Neuronal stem cell (in vitro differentiated cells): ENCODE data around the gene VGLL3.
A peak's percentile ranks its signal among the peaks of the same experiment; 100 is the strongest.
"Not testable (repeated sequence)": the region's sequence is repeated elsewhere in the genome, so short reads cannot be mapped to it uniquely, and the experiment has no call there.

Experiments used
- DNase-seq: peaks from one replicate; pipeline ENCODE4 v3.0.0-alpha.2; 2013; ENCODE audit warnings: low spot score
- H2AFZ ChIP-seq: one replicate; pipeline ENCODE4 v1.6.1; 2013; ENCODE audit warnings: mild to moderate bottlenecking, low read length, inconsistent platforms
- H2AK5ac ChIP-seq: 2 replicates; pipeline ENCODE4 v1.6.1; 2013; ENCODE audit warnings: low read depth, mild to moderate bottlenecking, inconsistent platforms, low read length, moderate library complexity, mixed read lengths
- H2BK120ac ChIP-seq: 2 replicates; pipeline ENCODE4 v1.6.1; 2013; ENCODE audit warnings: low read depth, mild to moderate bottlenecking, inconsistent platforms, low read length, moderate library complexity, mixed read lengths
- H2BK12ac ChIP-seq: one replicate; pipeline ENCODE4 v1.6.1; 2013; ENCODE audit warnings: low read length, inconsistent platforms
- H2BK15ac ChIP-seq: 2 replicates; pipeline ENCODE4 v1.6.1; 2013; ENCODE audit warnings: mild to moderate bottlenecking, low read length, inconsistent platforms, mixed read lengths
- H2BK5ac ChIP-seq: one replicate; pipeline ENCODE4 v1.6.1; 2013; ENCODE audit warnings: inconsistent platforms, mild to moderate bottlenecking, low read length, moderate library complexity
- H3K14ac ChIP-seq: one replicate; pipeline ENCODE4 v1.6.1; 2013; ENCODE audit warnings: low read length, inconsistent platforms
- H3K18ac ChIP-seq: 2 replicates; pipeline ENCODE4 v1.6.1; 2013; ENCODE audit warnings: low read length, inconsistent platforms
- H3K23ac ChIP-seq: 2 replicates; pipeline ENCODE4 v1.6.1; 2013; ENCODE audit warnings: low read depth, mild to moderate bottlenecking, mixed read lengths, low read length, inconsistent platforms; ENCODE audit not compliant: poor library complexity
- H3K27ac ChIP-seq: replicated peaks from 3 replicates; pipeline ENCODE4 v1.5.1; 2013; ENCODE audit warnings: low read length, inconsistent platforms
- H3K27me3 ChIP-seq, 3 experiments: 2 replicates each; pipeline ENCODE4 v1.6.1; 2013; ENCODE audit warnings: low read length in 3 of 3, mild to moderate bottlenecking in 2 of 3, inconsistent platforms in 1 of 3, low read depth in 1 of 3, mixed read lengths in 1 of 3, moderate library complexity in 1 of 3; ENCODE audit not compliant: control insufficient read depth in 3 of 3, insufficient read depth in 3 of 3
- H3K36me3 ChIP-seq, 2 donors: replicated peaks in 1 of 2; 2 replicates each; pipeline ENCODE4 v1.6.1; 2013; ENCODE audit warnings: low read length in 2 of 2; ENCODE audit not compliant: control insufficient read depth in 2 of 2, insufficient read depth in 2 of 2
- H3K4ac ChIP-seq: 2 replicates; pipeline ENCODE4 v1.6.1; 2013; ENCODE audit warnings: inconsistent platforms, mild to moderate bottlenecking, low read length, moderate library complexity
- H3K4me1 ChIP-seq, 2 donors: 1 replicate in 1 of 2; 2 replicates in 1 of 2; pipeline ENCODE4 v1.6.1; 2013; ENCODE audit warnings: low read length in 2 of 2, low read depth in 1 of 2; ENCODE audit not compliant: control insufficient read depth in 2 of 2, insufficient read depth in 1 of 2
- H3K4me2 ChIP-seq: one replicate; pipeline ENCODE4 v1.6.1; 2013; ENCODE audit warnings: mild to moderate bottlenecking, low read length, inconsistent platforms; ENCODE audit not compliant: insufficient read depth, poor library complexity, severe bottlenecking
- H3K4me3 ChIP-seq, 2 donors: 2 replicates each; pipeline ENCODE4 v1.5.1; 2013; ENCODE audit warnings: low read length in 2 of 2, mild to moderate bottlenecking in 2 of 2, inconsistent platforms in 1 of 2, moderate library complexity in 1 of 2
- H3K79me1 ChIP-seq: one replicate; pipeline ENCODE4 v1.6.1; 2013; ENCODE audit warnings: low read depth, mild to moderate bottlenecking, inconsistent platforms, low read length, moderate library complexity
- H3K9ac ChIP-seq: one replicate; pipeline ENCODE4 v1.6.1; 2013; ENCODE audit warnings: mild to moderate bottlenecking, low read depth, low read length, inconsistent platforms; ENCODE audit not compliant: poor library complexity
- H3K9me3 ChIP-seq, 2 donors: replicated peaks in 1 of 2; 2 replicates each; pipeline versions ENCODE3 to v1.6.1; 2013; ENCODE audit warnings: low read length in 2 of 2, mild to moderate bottlenecking in 2 of 2, inconsistent platforms in 1 of 2, low read depth in 1 of 2, mixed read lengths in 1 of 2, moderate library complexity in 1 of 2; ENCODE audit not compliant: control insufficient read depth in 2 of 2, insufficient read depth in 1 of 2
- H4K8ac ChIP-seq: one replicate; pipeline ENCODE4 v1.6.1; 2013; ENCODE audit warnings: low read depth, mild to moderate bottlenecking, inconsistent platforms, low read length, moderate library complexity
- H4K91ac ChIP-seq: one replicate; pipeline ENCODE4 v1.6.1; 2013; ENCODE audit warnings: low read length, low read depth, mild to moderate bottlenecking, inconsistent platforms; ENCODE audit not compliant: poor library complexity
- WGBS, 2 donors: extraction: QIAGEN DNeasy Blood & Tissue Kit; methylation state at CpG; one replicate each; pipeline ENCODE4 v1.1.7; 2013; ENCODE audit warnings: missing lambda C conversion rate in 2 of 2, mixed read lengths in 1 of 2; ENCODE audit not compliant: insufficient read length in 2 of 2, insufficient replicate concordance in 1 of 2; ENCODE audit errors: extremely low coverage in 2 of 2; 5-methylcytosine and 5-hydroxymethylcytosine counted together

Gene VGLL3

DNA sequence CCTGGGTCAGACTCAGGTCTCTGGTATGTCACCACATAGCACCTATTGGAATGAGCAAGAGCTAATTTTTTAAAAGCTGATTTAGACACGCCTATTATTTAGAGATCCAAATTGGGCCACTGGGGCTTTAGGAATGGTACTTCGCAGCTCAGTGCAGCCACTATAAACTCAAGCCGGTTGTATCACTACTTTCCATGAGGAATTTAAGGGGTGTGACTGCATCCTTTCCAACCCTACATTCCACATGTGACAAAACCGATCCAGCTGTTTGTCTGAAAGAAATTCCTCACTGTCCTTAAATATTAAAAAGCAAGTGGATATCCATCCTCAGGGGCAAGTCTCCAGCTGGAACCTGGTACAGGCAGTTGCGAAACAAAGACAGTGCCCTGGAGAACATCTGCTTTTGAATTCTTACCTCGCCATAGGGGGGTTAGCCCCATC lies 12.8 kb downstream of the VGLL3 start:
- Histone ChIP-seq H2AFZ (no peak overlapping the region), H2AK5ac (no peak overlapping the region), H2BK120ac (no peak overlapping the region), H3K79me1 (no peaks in the 10 kb centered on the region), H3K14ac (no peak overlapping the region), H3K27ac (no peak overlapping the region), H3K4ac (no peak overlapping the region), H3K4me3 (no peak overlapping the region), H4K91ac (no peak overlapping the region), H2BK12ac (no peak overlapping the region), H3K4me1 (peaks cover 0 to 2% of the 10 kb centered on the region in 2 donors), H3K27me3 (no peaks in the 10 kb centered on the region), H3K36me3 (no peaks in the 10 kb centered on the region), H3K4me2 (no peak overlapping the region), H4K8ac (no peak overlapping the region), H3K18ac (no peak overlapping the region), H2BK5ac (no peak overlapping the region), H3K9ac (no peak overlapping the region), H3K9me3 (no peaks in the 10 kb centered on the region), H3K23ac (no peak overlapping the region), H2BK15ac (no peak overlapping the region)
- DNase-seq, result no peak
- no CpG with 5 or more reads among the region's 6 CpGs for WGBS, 2 donors

- H3K27ac ChIP-seq, result no peak overlapping the region
- no peak overlapping the region for H2BK12ac ChIP-seq
- no peak overlapping the region for H3K9ac ChIP-seq
- no peak overlapping the region for H2BK5ac ChIP-seq
- no peak overlapping the region for H3K4me3 ChIP-seq
- DNase-seq, result no peak
- H3K4me2 ChIP-seq, result no peak overlapping the region
- no peaks in the 10 kb centered on the region for H3K79me1 ChIP-seq
- no peak overlapping the region for H2BK120ac ChIP-seq
- H3K23ac ChIP-seq, result no peak overlapping the region
- H3K36me3 ChIP-seq, result no peaks in the 10 kb centered on the region
- no peaks in the 10 kb centered on the region for H3K27me3 ChIP-seq
- no peak overlapping the region for H3K18ac ChIP-seq
- H2BK15ac ChIP-seq, result no peak overlapping the region
- no peak overlapping the region for H2AK5ac ChIP-seq
- no peak overlapping the region for H2AFZ ChIP-seq
- H3K4me1 ChIP-seq, result peaks cover 0 to 2% of the 10 kb centered on the region in 2 donors
- no peak overlapping the region for H3K4ac ChIP-seq
- no peaks in the 10 kb centered on the region for H3K9me3 ChIP-seq
- no peak overlapping the region for H4K91ac ChIP-seq
- H4K8ac ChIP-seq, result no peak overlapping the region
- H3K14ac ChIP-seq, result no peak overlapping the region
Measured at GRCh38 chr3:86976219-86976618, 14.7 kb downstream of the VGLL3 start.

GRCh38 chr3:86974177-86974576 lies 16.8 kb downstream of the VGLL3 start:
- H3K4ac ChIP-seq, H3K23ac ChIP-seq, H2AFZ ChIP-seq, H2BK12ac ChIP-seq, H3K9ac ChIP-seq, H3K4me1 ChIP-seq, H3K4me3 ChIP-seq, H2AK5ac ChIP-seq, H2BK5ac ChIP-seq, H3K79me1 ChIP-seq, DNase-seq, H3K27me3 ChIP-seq, H2BK120ac ChIP-seq, H2BK15ac ChIP-seq, H3K14ac ChIP-seq, H4K8ac ChIP-seq, H4K91ac ChIP-seq, H3K36me3 ChIP-seq, H3K27ac ChIP-seq, H3K9me3 ChIP-seq, H3K18ac ChIP-seq: not testable (repeated sequence)
- no CpG with 5 or more reads among the region's 8 CpGs for WGBS, 2 donors
- H3K4me2 ChIP-seq, result peak overlapping the region; percentile 11

GRCh38 chr3:86973440-86973839 lies 17.5 kb downstream of the VGLL3 start:
- no peak overlapping the region for H3K4ac ChIP-seq
- H3K4me1 ChIP-seq, result peaks cover 0 to 2% of the 10 kb centered on the region in 2 donors
- no peak overlapping the region for H2BK120ac ChIP-seq
- no peak overlapping the region for H2AK5ac ChIP-seq
- no peak overlapping the region for H2AFZ ChIP-seq
- WGBS, 2 donors, result no CpG with 5 or more reads among the region's 3 CpGs
- H3K36me3 ChIP-seq, result no peaks in the 10 kb centered on the region
- no peaks in the 10 kb centered on the region for H3K27me3 ChIP-seq
- H3K4me3 ChIP-seq, result no peak overlapping the region
- DNase-seq, result no peak
- H3K4me2 ChIP-seq, result no peak overlapping the region
- no peak overlapping the region for H2BK5ac ChIP-seq
- no peak overlapping the region for H2BK12ac ChIP-seq
- no peak overlapping the region for H4K8ac ChIP-seq
- H3K27ac ChIP-seq, result no peak overlapping the region
- no peak overlapping the region for H3K9ac ChIP-seq
- H2BK15ac ChIP-seq, result no peak overlapping the region
- no peak overlapping the region for H3K18ac ChIP-seq
- H3K14ac ChIP-seq, result no peak overlapping the region
- no peak overlapping the region for H3K23ac ChIP-seq
- no peak overlapping the region for H4K91ac ChIP-seq
- no peaks in the 10 kb centered on the region for H3K79me1 ChIP-seq
- peaks cover 0 to 2% of the 10 kb centered on the region in 2 donors for H3K9me3 ChIP-seq
